ENCODE results near the gene EFCC1.

- TF ChIP-seq CTCF (optimal IDR thresholded peaks at IDR 0.05 in 1 of 3, IDR thresholded peaks at IDR 0.05 in 1 of 3, conservative IDR thresholded peaks at IDR 0.05 in 1 of 3; ENCODE audit: extremely low read depth in 1 of 3, insufficient read depth in 2 of 3, low read length in 3 of 3) (no peak), EZH2 (IDR thresholded peaks at IDR 0.05; ENCODE audit: low read length) (no peak)
Measured at GRCh38 chr3:129014148-129014547, 13.0 kb downstream of the EFCC1 start.
